HPDE6-E6E7 (cell line): ENCODE data around the gene ABCC6.
"Not testable (repeated sequence)": the region's sequence is repeated elsewhere in the genome, so short reads cannot be mapped to it uniquely, and the experiment has no call there.

Source experiments
- DNase-seq: peaks from one replicate; pipeline ENCODE4 v3.0.0; 2011; ENCODE audit warnings: missing footprints; ENCODE audit errors: extremely low spot score

ABCC6 gene

GRCh38 chr16:16223662-16224241 is 458 bp upstream of the ABCC6 start:
- DNase-seq, result not testable (repeated sequence)

GRCh38 chr16:16221382-16221781 is 1.9 kb downstream of the ABCC6 start:
- not testable (repeated sequence) for DNase-seq

GRCh38 chr16:16220449-16220848 is 2.8 kb downstream of the ABCC6 start:
- DNase-seq, result not testable (repeated sequence)

GRCh38 chr16:16218787-16219186 is 4.5 kb downstream of the ABCC6 start:
- DNase-seq, result not testable (repeated sequence)

- DNase-seq, result not testable (repeated sequence)
Measured at GRCh38 chr16:16218349-16218748, 4.9 kb downstream of the ABCC6 start.

GRCh38 chr16:16213863-16214293 is 9.4 kb downstream of the ABCC6 start:
- DNase-seq, result not testable (repeated sequence)

- not testable (repeated sequence) for DNase-seq
Measured at GRCh38 chr16:16211404-16211803, 11.9 kb downstream of the ABCC6 start.

- not testable (repeated sequence) for DNase-seq
Measured at GRCh38 chr16:16208461-16208860, 14.8 kb downstream of the ABCC6 start.

- DNase-seq, result not testable (repeated sequence)
Measured at GRCh38 chr16:16207787-16208334, 15.4 kb downstream of the ABCC6 start.

GRCh38 chr16:16207097-16207786 is 16.1 kb downstream of the ABCC6 start:
- DNase-seq, result not testable (repeated sequence)

GRCh38 chr16:16205864-16206263 is 17.4 kb downstream of the ABCC6 start:
- not testable (repeated sequence) for DNase-seq

GRCh38 chr16:16204552-16204951 is 18.7 kb downstream of the ABCC6 start:
- DNase-seq, result not testable (repeated sequence)

- DNase-seq, result not testable (repeated sequence)
Measured at GRCh38 chr16:16203494-16203893, 19.8 kb downstream of the ABCC6 start.

- not testable (repeated sequence) for DNase-seq
Measured at GRCh38 chr16:16202400-16203143, 20.7 kb downstream of the ABCC6 start.

- DNase-seq, result not testable (repeated sequence)
Measured at GRCh38 chr16:16201880-16202279, 21.4 kb downstream of the ABCC6 start.

GRCh38 chr16:16200391-16200790 is 22.9 kb downstream of the ABCC6 start:
- not testable (repeated sequence) for DNase-seq

- not testable (repeated sequence) for DNase-seq
Measured at GRCh38 chr16:16199428-16199827, 23.9 kb downstream of the ABCC6 start.

GRCh38 chr16:16197966-16198365 is 25.3 kb downstream of the ABCC6 start:
- DNase-seq, result no peak

GRCh38 chr16:16197331-16197730 is 26.0 kb downstream of the ABCC6 start:
- DNase-seq, result no peak

- DNase-seq, result no peak
Measured at GRCh38 chr16:16196099-16196498, 27.2 kb downstream of the ABCC6 start.

- no peak for DNase-seq
Measured at GRCh38 chr16:16191493-16192167, 31.7 kb downstream of the ABCC6 start.

- DNase-seq, result not testable (repeated sequence)
Measured at GRCh38 chr16:16190966-16191365, 32.3 kb downstream of the ABCC6 start.
